ENCODE data around the gene PDE4D. TPM values are rescaled to one million over a fixed set of nuclear protein-coding genes. Genes with fewer than 3 reads are reported as not detected.

Gene PDE4D
- total RNA-seq, 1 experiment from 2014 or later, result 3.6 TPM

DNA sequence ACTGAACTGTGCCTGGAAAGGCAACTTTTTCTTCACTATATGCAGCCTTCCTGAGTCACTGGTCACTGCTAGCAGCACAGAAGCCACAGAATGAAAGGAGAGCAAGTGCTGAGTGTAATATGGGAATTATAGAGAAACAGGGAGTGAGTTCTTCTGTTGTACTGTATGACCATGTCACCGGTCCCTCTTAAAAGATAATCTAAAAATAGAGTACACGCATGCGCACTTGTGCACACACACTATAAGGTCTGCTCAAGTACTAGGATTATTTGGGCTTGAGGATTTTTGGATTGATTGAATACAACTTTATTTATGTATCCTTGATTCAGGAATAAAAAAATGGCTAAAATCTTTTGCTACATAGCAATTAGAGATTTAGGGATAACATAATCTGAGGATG, 571.9 kb downstream of the PDE4D start:
- BruUV-seq (replicated peaks), result no TSS peak
- H3K79me2 ChIP-seq (ENCODE audit: low read length), result no peaks in the 10 kb centered on the region
- DNase-seq (no peak), ATAC-seq (no peak)
- H3K36me3 ChIP-seq (ENCODE audit: low read depth, low read length), result no peaks in the 10 kb centered on the region
- no peaks in the 10 kb centered on the region for H3K4me1 ChIP-seq (ENCODE audit: insufficient read depth, low read length)
- H3F3A ChIP-seq (ENCODE audit: low read length, unreplicated experiment), result no peaks in the 10 kb centered on the region
- H3K9me2 ChIP-seq (replicated peaks; ENCODE audit: low read length), result no peaks in the 10 kb centered on the region
- TF ChIP-seq EZH2phosphoT487 (IDR thresholded peaks at IDR 0.05; ENCODE audit: borderline replicate concordance, low read length) (no peak), EZH2 (IDR thresholded peaks at IDR 0.05; ENCODE audit: low read length, unreplicated experiment) (no peak)
- TF ChIP-seq, protein P1, sequence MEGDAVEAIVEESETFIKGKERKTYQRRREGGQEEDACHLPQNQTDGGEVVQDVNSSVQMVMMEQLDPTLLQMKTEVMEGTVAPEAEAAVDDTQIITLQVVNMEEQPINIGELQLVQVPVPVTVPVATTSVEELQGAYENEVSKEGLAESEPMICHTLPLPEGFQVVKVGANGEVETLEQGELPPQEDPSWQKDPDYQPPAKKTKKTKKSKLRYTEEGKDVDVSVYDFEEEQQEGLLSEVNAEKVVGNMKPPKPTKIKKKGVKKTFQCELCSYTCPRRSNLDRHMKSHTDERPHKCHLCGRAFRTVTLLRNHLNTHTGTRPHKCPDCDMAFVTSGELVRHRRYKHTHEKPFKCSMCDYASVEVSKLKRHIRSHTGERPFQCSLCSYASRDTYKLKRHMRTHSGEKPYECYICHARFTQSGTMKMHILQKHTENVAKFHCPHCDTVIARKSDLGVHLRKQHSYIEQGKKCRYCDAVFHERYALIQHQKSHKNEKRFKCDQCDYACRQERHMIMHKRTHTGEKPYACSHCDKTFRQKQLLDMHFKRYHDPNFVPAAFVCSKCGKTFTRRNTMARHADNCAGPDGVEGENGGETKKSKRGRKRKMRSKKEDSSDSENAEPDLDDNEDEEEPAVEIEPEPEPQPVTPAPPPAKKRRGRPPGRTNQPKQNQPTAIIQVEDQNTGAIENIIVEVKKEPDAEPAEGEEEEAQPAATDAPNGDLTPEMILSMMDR (conservative IDR thresholded peaks at IDR 0.05; ENCODE audit: low read depth, low read length), result no peak
- no peaks in the 10 kb centered on the region for H3K27me3 ChIP-seq (ENCODE audit: low read length)
- ChIA-PET CTCF (no interaction called here), POLR2A (ENCODE audit: unreplicated experiment) (no interaction called here)
- H4K20me1 ChIP-seq (ENCODE audit: low read length), result no peaks in the 10 kb centered on the region
- H3K9ac ChIP-seq (ENCODE audit: low read length), result no peak overlapping the region
- H3K4me2 ChIP-seq (ENCODE audit: low read length), result no peak overlapping the region
- no peak overlapping the region for H2AFZ ChIP-seq (ENCODE audit: low read length)
- intact Hi-C loops (cut with micrococcal nuclease), result no loop called here
- H3K4me3 ChIP-seq (ENCODE audit: low read length), result no peak overlapping the region
- H3K9me3 ChIP-seq (ENCODE audit: low read length), result no peaks in the 10 kb centered on the region
- no peak overlapping the region for H3K27ac ChIP-seq (ENCODE audit: low read length)

DNA sequence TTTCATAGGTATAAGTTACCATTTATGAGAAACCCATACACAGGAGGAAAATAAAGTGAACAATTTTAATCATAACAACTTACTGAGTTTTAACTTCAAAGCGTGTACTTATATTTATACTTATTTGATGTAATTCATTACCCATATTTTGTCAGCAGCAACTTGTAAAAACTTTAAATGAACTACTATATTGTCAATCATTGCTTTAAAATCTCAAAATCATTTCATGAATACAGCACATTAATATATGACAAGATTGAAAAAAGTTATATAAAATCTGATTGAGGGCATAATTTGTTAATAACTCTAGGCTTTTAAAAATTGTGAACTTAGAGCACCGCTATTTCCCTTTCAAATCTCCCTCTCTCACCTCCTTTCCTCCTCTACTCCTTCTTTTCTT, 573.1 kb downstream of the PDE4D start:
- H3K4me3 ChIP-seq (ENCODE audit: low read length), result no peak overlapping the region
- no peaks in the 10 kb centered on the region for H4K20me1 ChIP-seq (ENCODE audit: low read length)
- ATAC-seq, result no peak
- no peaks in the 10 kb centered on the region for H3K36me3 ChIP-seq (ENCODE audit: low read depth, low read length)
- BruUV-seq (replicated peaks), result no TSS peak
- no peaks in the 10 kb centered on the region for H3K27me3 ChIP-seq (ENCODE audit: low read length)
- CTCF ChIA-PET, result no interaction called here
- no peak overlapping the region for H3K9ac ChIP-seq (ENCODE audit: low read length)
- no peaks in the 10 kb centered on the region for H3K9me3 ChIP-seq (ENCODE audit: low read length)
- DNase-seq, result no peak
- no peak overlapping the region for H2AFZ ChIP-seq (ENCODE audit: low read length)
- TF ChIP-seq, protein P1 (conservative IDR thresholded peaks at IDR 0.05; ENCODE audit: low read depth, low read length), result no peak
- TF ChIP-seq EZH2phosphoT487 (IDR thresholded peaks at IDR 0.05; ENCODE audit: borderline replicate concordance, low read length), result no peak
- TF ChIP-seq EZH2 (IDR thresholded peaks at IDR 0.05; ENCODE audit: low read length, unreplicated experiment), result no peak
- H3K9me2 ChIP-seq (replicated peaks; ENCODE audit: low read length), result no peaks in the 10 kb centered on the region
- POLR2A ChIA-PET (ENCODE audit: unreplicated experiment), result no interaction called here
- H3F3A ChIP-seq (ENCODE audit: low read length, unreplicated experiment), result no peaks in the 10 kb centered on the region
- H3K27ac ChIP-seq (ENCODE audit: low read length), result no peak overlapping the region
- H3K4me2 ChIP-seq (ENCODE audit: low read length), result no peak overlapping the region
- intact Hi-C loops (cut with micrococcal nuclease), result no loop called here
- H3K4me1 ChIP-seq (ENCODE audit: insufficient read depth, low read length), result no peaks in the 10 kb centered on the region
- H3K79me2 ChIP-seq (ENCODE audit: low read length), result no peaks in the 10 kb centered on the region

DNA sequence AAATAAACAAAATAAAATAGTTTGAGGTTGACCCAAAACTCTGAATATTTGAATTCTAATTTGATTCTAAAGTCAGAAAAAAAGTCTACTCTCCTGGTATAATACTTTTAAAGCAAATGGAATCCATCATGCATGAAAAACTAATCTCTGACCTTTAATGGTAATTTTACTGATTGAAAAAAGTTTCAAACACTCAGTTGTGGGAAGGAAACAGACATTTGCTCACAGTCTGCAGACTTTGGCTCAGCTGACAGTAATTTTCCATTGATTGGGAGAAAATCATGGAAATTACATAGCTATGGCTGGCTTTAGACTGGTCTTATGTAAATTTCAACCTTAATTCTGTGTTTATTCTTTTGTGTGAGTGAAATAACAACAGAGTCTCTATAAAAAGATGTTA, 574.3 kb downstream of the PDE4D start:
- Histone ChIP-seq H3K9me3 (ENCODE audit: low read length) (no peaks in the 10 kb centered on the region), H3K9me2 (replicated peaks; ENCODE audit: low read length) (no peaks in the 10 kb centered on the region), H3K79me2 (ENCODE audit: low read length) (no peaks in the 10 kb centered on the region), H3K4me3 (ENCODE audit: low read length) (no peak overlapping the region), H3K4me1 (ENCODE audit: insufficient read depth, low read length) (no peaks in the 10 kb centered on the region), H3K27ac (ENCODE audit: low read length) (no peak overlapping the region), H3K9ac (ENCODE audit: low read length) (no peak overlapping the region), H3K4me2 (ENCODE audit: low read length) (no peak overlapping the region), H2AFZ (ENCODE audit: low read length) (no peak overlapping the region), H3K36me3 (ENCODE audit: low read depth, low read length) (no peaks in the 10 kb centered on the region), H4K20me1 (ENCODE audit: low read length) (no peaks in the 10 kb centered on the region), H3K27me3 (ENCODE audit: low read length) (no peaks in the 10 kb centered on the region), H3F3A (ENCODE audit: low read length, unreplicated experiment) (no peaks in the 10 kb centered on the region)
- DNase-seq (no peak), ATAC-seq (no peak)
- no TSS peak for BruUV-seq (replicated peaks)
- ChIA-PET POLR2A (ENCODE audit: unreplicated experiment) (no interaction called here), CTCF (no interaction called here)
- intact Hi-C loops (cut with micrococcal nuclease), result loop anchor here (5.0 kb wide), 1 partner anchor 43 kb away; no protein-coding TSS in a partner anchor
- TF ChIP-seq EZH2 (IDR thresholded peaks at IDR 0.05; ENCODE audit: low read length, unreplicated experiment) (no peak), EZH2phosphoT487 (IDR thresholded peaks at IDR 0.05; ENCODE audit: borderline replicate concordance, low read length) (no peak)
- TF ChIP-seq, protein P1 (conservative IDR thresholded peaks at IDR 0.05; ENCODE audit: low read depth, low read length), result no peak
